GM12892 (cell line): Measurements from ENCODE around the gene SNAP25.

Experiments
- POLR2A ChIP-seq: IDR thresholded peaks from 2 replicates; pipeline ENCODE4 v1.6.1; 2011; ENCODE audit warnings: low read depth, low read length, control low read depth
- POLR2AphosphoS5 ChIP-seq: IDR thresholded peaks from 2 replicates; pipeline ENCODE4 v1.6.1; 2011; ENCODE audit warnings: low read depth, low read length, control low read depth
- TAF1 ChIP-seq: IDR thresholded peaks from 2 replicates; pipeline ENCODE4 v1.6.1; 2011; ENCODE audit warnings: low read depth, mild to moderate bottlenecking, control low read depth, low read length, borderline replicate concordance

DNA sequence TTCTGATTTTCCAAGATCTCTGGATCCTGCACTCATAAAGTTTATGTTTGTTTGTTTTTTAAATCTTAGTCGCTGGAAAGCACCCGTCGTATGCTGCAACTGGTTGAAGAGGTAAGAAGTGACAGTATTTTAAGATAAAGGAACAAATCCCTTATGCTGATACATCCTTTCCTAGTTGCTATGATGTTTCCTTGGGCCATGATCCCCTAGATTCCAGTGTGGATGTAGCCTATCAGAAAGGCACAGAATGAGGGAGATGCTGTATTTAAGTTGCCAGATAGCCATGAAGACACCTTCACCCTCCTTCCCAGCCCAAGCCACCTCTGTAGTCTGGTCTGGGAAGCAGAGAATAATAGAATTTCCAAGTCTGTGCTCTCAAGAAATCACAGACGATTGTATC, 59.0 kb downstream of the SNAP25 start:
- TF ChIP-seq POLR2AphosphoS5: no peak
- TF ChIP-seq POLR2A: no peak
- no peak for TF ChIP-seq TAF1
